BLaER1 treated with 17β-estradiol and CSF1 and Interleukin-3, amounts not matched to agents 10 nM and 100 nM (cell line): ENCODE data around the gene SHFL.

Source experiments
- H3K27ac ChIP-seq, 11 experiments: shearing (Covaris generic); formaldehyde crosslinking; 2 replicates each; pipeline ENCODE4 v1.8.1; 2022
- H3K27me3 ChIP-seq, 11 experiments: shearing (Covaris generic); formaldehyde crosslinking; 2 replicates each; pipeline ENCODE4 v1.8.1; 2022
- H3K36me3 ChIP-seq, 11 experiments: shearing (Covaris generic); formaldehyde crosslinking; 2 replicates each; pipeline ENCODE4 v1.8.1; 2022
- H3K4me1 ChIP-seq, 10 experiments: shearing (Covaris generic); formaldehyde crosslinking; 2 replicates each; pipeline ENCODE4 v1.8.1; 2022
- H3K4me2 ChIP-seq, 11 experiments: shearing (Covaris generic); formaldehyde crosslinking; 2 replicates each; pipeline ENCODE4 v1.8.1; 2022
- H3K4me3 ChIP-seq, 10 experiments: shearing (Covaris generic); formaldehyde crosslinking; 2 replicates each; pipeline ENCODE4 v1.8.1; 2022
- H3K9ac ChIP-seq, 11 experiments: shearing (Covaris generic); formaldehyde crosslinking; 2 replicates each; pipeline ENCODE4 v1.8.1; 2022
- H3K9me3 ChIP-seq, 11 experiments: shearing (Covaris generic); formaldehyde crosslinking; replicated peaks in 1 of 11; 2 replicates each; pipeline ENCODE4 v1.8.1; 2022
- H4K20me1 ChIP-seq, 11 experiments: shearing (Covaris generic); formaldehyde crosslinking; 2 replicates each; pipeline ENCODE4 v1.8.1; 2022
- Cebpa-rat ChIP-seq, 11 experiments: shearing (Covaris generic); IDR thresholded peaks; 2 replicates each; pipeline ENCODE4 v1.8.1; 2022

Gene SHFL

DNA sequence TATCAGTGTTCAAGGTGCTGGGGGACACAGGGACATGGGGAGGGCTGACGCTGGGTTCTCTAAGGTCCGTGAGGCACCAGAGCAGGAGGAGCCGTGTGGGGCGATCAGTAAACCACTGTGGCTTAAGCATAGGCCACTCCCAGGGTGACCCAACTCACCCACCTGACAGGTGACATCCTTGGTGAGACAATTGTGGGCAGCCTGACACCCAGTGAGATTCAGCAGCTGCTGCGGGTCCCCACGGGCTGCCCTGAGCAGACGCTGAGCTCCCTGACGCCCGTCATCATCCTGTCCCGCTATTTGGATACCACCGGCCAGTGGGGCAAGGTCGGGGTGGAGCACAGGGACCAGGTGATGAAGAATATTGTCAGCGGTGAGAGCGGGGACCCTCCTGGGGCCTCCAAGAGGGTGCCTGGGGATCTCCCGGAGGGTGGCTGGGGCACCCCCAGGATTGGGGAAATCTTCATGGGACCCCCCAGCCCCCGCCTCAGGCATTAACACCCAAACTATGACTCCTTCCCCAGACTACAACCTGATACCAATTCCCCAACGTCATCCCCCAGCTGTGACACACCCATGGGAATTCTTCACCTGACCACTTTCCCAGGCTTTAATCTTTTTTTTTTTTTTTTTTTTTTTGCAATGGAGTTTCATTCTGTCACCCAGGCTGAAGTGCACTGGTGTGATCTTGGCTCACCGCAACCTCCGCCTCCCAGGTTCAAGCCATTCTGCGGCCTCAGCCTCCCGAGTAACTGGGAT lies 33.3 kb upstream of the SHFL start:
- H3K36me3 ChIP-seq: no peaks in the 10 kb centered on the region
- H4K20me1 ChIP-seq: no peaks in the 10 kb centered on the region
- no peaks in the 10 kb centered on the region for H3K9me3 ChIP-seq
- H3K4me1 ChIP-seq: peaks cover 0 to 14% (median 10%) of the 10 kb centered on the region in 10 experiments; a peak in 13 of 20 replicates
- no peaks in the 10 kb centered on the region for H3K27me3 ChIP-seq
- no peak overlapping the region for H3K27ac ChIP-seq
- no peak overlapping the region for H3K9ac ChIP-seq
- no peak overlapping the region for H3K4me3 ChIP-seq
- no peak overlapping the region for H3K4me2 ChIP-seq
- no peak for TF ChIP-seq Cebpa-rat (IDR thresholded peaks at IDR 0.05)

DNA sequence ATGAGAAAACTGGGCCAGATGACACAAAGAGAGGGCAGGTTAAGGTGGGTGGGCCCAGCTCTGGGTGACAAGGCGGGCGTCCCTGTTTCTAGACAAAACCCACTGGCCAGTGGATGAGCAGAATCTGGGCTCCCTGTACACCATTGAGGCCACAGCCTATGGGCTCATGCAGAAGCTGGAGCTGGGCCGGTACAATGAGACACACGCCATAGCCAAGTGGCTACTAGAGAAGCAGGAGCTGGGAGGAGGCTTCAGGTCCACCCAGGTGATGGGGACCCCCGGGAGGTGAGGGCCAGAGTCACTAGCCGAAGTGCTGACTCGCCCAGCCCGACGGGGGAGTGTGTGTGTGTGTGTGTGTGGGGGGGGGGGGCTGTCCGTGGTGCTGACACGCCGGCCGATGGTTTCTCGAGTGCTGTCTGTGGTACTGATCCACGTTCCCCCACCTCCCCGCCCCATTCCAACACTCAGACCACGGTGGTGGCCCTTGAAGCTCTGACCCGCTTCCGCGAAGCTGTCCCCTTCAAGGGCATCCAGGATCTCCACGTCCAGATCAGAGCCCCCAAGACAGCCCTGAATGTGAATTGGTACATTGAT lies 24.3 kb upstream of the SHFL start:
- H3K4me3 ChIP-seq: no peak overlapping the region
- no peaks in the 10 kb centered on the region for H3K36me3 ChIP-seq
- TF ChIP-seq Cebpa-rat (IDR thresholded peaks at IDR 0.05): no peak
- H3K27ac ChIP-seq: no peak overlapping the region
- no peaks in the 10 kb centered on the region for H4K20me1 ChIP-seq
- H3K9ac ChIP-seq: no peak overlapping the region
- no peaks in the 10 kb centered on the region for H3K27me3 ChIP-seq
- H3K4me2 ChIP-seq: no peak overlapping the region
- H3K9me3 ChIP-seq: no peaks in the 10 kb centered on the region
- H3K4me1 ChIP-seq: no peaks in the 10 kb centered on the region

DNA sequence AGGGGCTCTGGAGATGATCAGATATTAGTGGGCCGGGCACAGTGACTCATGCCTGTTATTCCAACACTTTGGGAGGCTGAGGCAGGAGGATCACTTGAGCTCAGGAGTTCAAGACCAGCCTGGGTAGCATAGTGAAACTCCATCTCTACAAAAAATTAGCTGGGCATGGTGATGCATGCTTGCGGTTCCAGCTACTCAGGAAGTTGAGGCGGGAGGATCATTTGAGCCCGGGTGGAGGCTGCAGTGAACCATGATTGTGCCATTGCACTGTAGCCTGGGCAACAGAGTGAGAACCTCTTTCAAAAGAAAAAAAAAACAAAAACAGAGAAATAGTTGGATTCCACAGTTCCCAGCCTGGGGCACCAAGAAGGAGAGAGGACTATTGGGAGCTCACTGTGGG lies 17.9 kb upstream of the SHFL start:
- TF ChIP-seq Cebpa-rat (IDR thresholded peaks at IDR 0.05): no peak
- Histone ChIP-seq H3K27ac (peak overlapping the region in 2 of 11 experiments; percentile 6 to 60; a peak in 3 of 22 replicates), H3K9me3 (peaks cover under 1 to 4% (median 3%) of the 10 kb centered on the region in 11 experiments; a peak in 16 of 22 replicates), H3K27me3 (no peaks in the 10 kb centered on the region), H3K36me3 (no peaks in the 10 kb centered on the region), H3K4me3 (no peak overlapping the region), H4K20me1 (no peaks in the 10 kb centered on the region), H3K9ac (no peak overlapping the region), H3K4me1 (peaks cover 13 to 34% (median 15%) of the 10 kb centered on the region in 10 experiments; a peak in 19 of 20 replicates), H3K4me2 (peak overlapping the region; percentile 2 to 50 (median 22); a peak in 11 of 22 replicates)

DNA sequence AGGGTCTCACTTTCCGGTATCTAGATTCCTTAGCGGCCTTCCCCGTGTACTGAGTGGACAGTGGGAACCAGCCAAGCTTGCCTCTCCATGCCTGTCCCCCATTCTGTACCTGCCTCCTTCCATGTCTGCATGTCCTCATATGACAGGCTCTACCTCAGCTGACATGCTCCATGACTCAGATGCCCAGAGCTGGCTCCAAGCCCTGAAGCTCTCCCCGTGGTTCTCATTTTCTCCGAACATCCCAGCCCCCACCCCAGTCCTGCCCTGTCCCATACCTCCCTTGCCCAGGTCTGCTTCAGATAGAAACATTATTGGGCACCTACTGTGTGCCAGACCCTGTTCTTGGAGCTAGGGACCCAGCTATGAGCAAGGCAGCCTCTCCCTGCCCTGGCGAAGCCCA lies 17.1 kb upstream of the SHFL start:
- H3K4me3 ChIP-seq: no peak overlapping the region
- H3K27me3 ChIP-seq: no peaks in the 10 kb centered on the region
- H3K9ac ChIP-seq: no peak overlapping the region
- H3K4me2 ChIP-seq: peak overlapping the region in 8 of 11 experiments; percentile 2 to 50 (median 14); a peak in 4 of 22 replicates
- H3K36me3 ChIP-seq: no peaks in the 10 kb centered on the region; a peak in 1 of 22 replicates
- no peak for TF ChIP-seq Cebpa-rat (IDR thresholded peaks at IDR 0.05)
- H3K9me3 ChIP-seq: peaks cover 9 to 13% (median 11%) of the 10 kb centered on the region in 11 experiments
- no peaks in the 10 kb centered on the region for H4K20me1 ChIP-seq
- H3K27ac ChIP-seq: peak overlapping the region in 2 of 11 experiments; percentile 6 to 60; a peak in 2 of 22 replicates
- peaks cover 13 to 34% (median 15%) of the 10 kb centered on the region in 10 experiments; a peak in 19 of 20 replicates for H3K4me1 ChIP-seq

GRCh38 chr19:10070730-10071446 lies 15.2 kb upstream of the SHFL start:
- Histone ChIP-seq H3K4me3 (no peak overlapping the region), H3K4me2 (peak overlapping the region in 3 of 11 experiments; percentile 11 to 21 (median 14); a peak in 2 of 22 replicates), H3K4me1 (peaks cover 13 to 34% (median 15%) of the 10 kb centered on the region in 10 experiments; a peak in 19 of 20 replicates), H3K9ac (no peak overlapping the region), H3K27ac (no peak overlapping the region), H3K36me3 (no peaks in the 10 kb centered on the region; a peak in 1 of 22 replicates), H4K20me1 (no peaks in the 10 kb centered on the region), H3K27me3 (no peaks in the 10 kb centered on the region), H3K9me3 (peaks cover 11 to 19% (median 17%) of the 10 kb centered on the region in 11 experiments)
- TF ChIP-seq Cebpa-rat (IDR thresholded peaks at IDR 0.05): no peak

- Histone ChIP-seq H3K27ac (no peak overlapping the region), H3K9ac (no peak overlapping the region), H3K4me2 (no peak overlapping the region), H3K9me3 (peaks cover 11 to 19% (median 17%) of the 10 kb centered on the region in 11 experiments), H3K4me1 (peaks cover 0 to 28% (median 0%) of the 10 kb centered on the region in 10 experiments; a peak in 8 of 20 replicates), H3K36me3 (no peaks in the 10 kb centered on the region; a peak in 1 of 22 replicates), H3K4me3 (no peak overlapping the region), H4K20me1 (no peaks in the 10 kb centered on the region), H3K27me3 (no peaks in the 10 kb centered on the region)
- no peak for TF ChIP-seq Cebpa-rat (IDR thresholded peaks at IDR 0.05)
These were observed 12.0 kb upstream of the SHFL start for GRCh38 chr19:10074153-10074552.

DNA sequence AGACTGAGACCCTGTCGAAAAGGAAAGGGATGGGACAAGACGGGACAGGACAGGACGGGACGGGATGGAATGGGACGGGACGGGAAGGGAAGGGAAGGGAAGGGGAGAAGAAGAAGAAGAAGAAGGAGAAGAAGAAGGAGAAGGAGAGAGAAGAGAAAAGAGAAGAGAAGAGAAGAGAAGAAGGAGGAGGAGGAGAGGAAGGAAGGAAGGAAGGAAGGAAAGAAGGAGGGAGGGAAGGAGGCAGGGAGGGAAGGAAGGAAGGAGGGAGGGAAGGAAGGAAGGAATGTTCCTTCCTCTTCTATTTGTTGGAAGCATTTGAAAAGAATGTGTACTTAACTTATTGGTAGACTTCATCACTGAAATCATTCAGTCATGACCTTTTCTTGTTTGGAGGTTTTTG lies 9.6 kb upstream of the SHFL start:
- Histone ChIP-seq H3K27me3 (no peaks in the 10 kb centered on the region), H3K4me2 (no peak overlapping the region), H3K9ac (no peak overlapping the region), H3K9me3 (peaks cover 11 to 19% (median 17%) of the 10 kb centered on the region in 11 experiments), H4K20me1 (no peaks in the 10 kb centered on the region), H3K36me3 (no peaks in the 10 kb centered on the region; a peak in 1 of 22 replicates), H3K4me3 (no peak overlapping the region), H3K27ac (no peak overlapping the region), H3K4me1 (peaks cover 0 to 12% (median under 1%) of the 10 kb centered on the region in 10 experiments; a peak in 7 of 20 replicates)
- TF ChIP-seq Cebpa-rat (IDR thresholded peaks at IDR 0.05): no peak

DNA sequence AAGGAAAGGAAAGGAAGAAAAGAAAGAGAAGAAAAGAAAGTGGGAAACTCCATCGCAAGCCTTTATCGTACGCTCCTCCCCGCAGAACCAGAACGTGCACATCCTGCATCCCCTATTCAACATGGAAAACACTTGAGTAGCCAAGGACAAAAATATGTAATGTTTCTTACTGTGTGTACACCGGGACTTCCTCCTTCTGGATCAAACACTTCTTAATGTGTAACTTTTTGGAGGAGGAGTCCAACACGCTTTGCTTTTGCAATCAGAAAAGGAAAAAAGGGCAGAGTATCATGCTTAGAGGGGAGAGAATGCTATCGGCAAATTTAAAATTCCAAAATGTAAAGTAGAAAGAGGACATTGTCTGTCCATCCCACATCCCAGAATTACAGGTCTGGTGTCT lies 7.8 kb upstream of the SHFL start:
- Histone ChIP-seq H3K4me3 (no peak overlapping the region), H3K4me2 (0 out of 22 replicates have a peak overlapping the region, but pooled peaks of 1 of the 11 experiments have one; percentile 6), H3K27ac (no peak overlapping the region), H3K36me3 (no peaks in the 10 kb centered on the region; a peak in 1 of 22 replicates), H3K4me1 (peaks cover 0 to 19% (median 4%) of the 10 kb centered on the region in 10 experiments; a peak in 9 of 20 replicates), H3K27me3 (no peaks in the 10 kb centered on the region), H3K9ac (no peak overlapping the region), H4K20me1 (no peaks in the 10 kb centered on the region), H3K9me3 (peaks cover 9 to 16% (median 12%) of the 10 kb centered on the region in 11 experiments)
- TF ChIP-seq Cebpa-rat (IDR thresholded peaks at IDR 0.05): no peak

- Histone ChIP-seq H3K4me2 (no peak overlapping the region), H3K27me3 (no peaks in the 10 kb centered on the region), H3K27ac (no peak overlapping the region), H3K4me1 (peaks cover 0 to 19% (median 4%) of the 10 kb centered on the region in 10 experiments; a peak in 9 of 20 replicates), H3K9me3 (peaks cover 2 to 9% (median 5%) of the 10 kb centered on the region in 11 experiments), H3K9ac (no peak overlapping the region), H3K36me3 (no peaks in the 10 kb centered on the region; a peak in 1 of 22 replicates), H4K20me1 (no peaks in the 10 kb centered on the region), H3K4me3 (no peak overlapping the region)
- no peak for TF ChIP-seq Cebpa-rat (IDR thresholded peaks at IDR 0.05)
These were observed 7.1 kb upstream of the SHFL start for GRCh38 chr19:10079031-10079453.
